ENCODE measurements around the gene STK40. TPM values are rescaled to one million over a fixed set of nuclear protein-coding genes. Genes with fewer than 3 reads are reported as not detected.

STK40 gene
- polyA plus RNA-seq, 3 donors: 40.2 to 65.9 (median 55.8) TPM

DNA sequence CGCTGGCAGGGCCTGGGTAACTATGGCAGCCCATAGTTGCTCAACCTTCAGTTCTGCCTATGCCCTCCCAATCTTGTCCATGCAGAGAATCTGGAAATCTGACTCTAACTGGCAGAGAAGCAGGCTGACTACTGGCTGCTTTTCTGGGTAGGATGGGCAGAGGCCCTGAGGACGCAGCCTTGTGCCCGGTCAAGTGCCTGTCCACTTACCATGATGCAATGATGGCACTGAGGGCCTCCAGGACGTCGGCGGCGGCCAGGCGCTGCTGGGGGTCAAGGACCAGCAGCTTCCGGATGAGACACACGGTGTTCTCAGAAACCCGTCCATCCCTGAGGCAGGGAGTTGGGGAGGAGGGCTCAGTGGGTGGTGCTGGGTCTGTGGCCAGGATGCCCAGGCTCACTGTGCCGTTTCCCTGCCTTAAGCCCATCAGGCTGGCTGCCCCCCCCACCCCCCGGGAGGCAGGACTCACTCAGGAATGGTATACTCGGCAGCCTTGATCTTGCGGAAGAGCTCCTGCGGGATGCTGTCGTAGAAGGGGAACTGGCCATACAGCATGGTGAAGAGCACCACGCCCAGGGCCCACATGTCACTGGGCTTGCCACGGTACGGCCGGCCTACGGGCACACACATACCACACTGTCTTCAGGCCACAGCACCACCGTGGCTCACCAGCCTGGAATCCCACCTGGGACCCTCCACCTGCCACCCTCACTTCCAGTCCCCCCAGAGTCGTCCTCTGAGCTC, 41.9 kb downstream of the STK40 start:
- H3K9me3 ChIP-seq (replicated peaks in 1 of 2; ENCODE audit: control insufficient read depth in 1 of 2, insufficient read depth in 1 of 2, low read length in 2 of 2): no peaks in the 10 kb centered on the region
- H3K9me3 Mint-ChIP-seq: no peaks in the 10 kb centered on the region
- no peak overlapping the region for H3K4me3 ChIP-seq (replicated peaks in 1 of 3; ENCODE audit: low read depth in 2 of 3, low read length in 3 of 3)

DNA sequence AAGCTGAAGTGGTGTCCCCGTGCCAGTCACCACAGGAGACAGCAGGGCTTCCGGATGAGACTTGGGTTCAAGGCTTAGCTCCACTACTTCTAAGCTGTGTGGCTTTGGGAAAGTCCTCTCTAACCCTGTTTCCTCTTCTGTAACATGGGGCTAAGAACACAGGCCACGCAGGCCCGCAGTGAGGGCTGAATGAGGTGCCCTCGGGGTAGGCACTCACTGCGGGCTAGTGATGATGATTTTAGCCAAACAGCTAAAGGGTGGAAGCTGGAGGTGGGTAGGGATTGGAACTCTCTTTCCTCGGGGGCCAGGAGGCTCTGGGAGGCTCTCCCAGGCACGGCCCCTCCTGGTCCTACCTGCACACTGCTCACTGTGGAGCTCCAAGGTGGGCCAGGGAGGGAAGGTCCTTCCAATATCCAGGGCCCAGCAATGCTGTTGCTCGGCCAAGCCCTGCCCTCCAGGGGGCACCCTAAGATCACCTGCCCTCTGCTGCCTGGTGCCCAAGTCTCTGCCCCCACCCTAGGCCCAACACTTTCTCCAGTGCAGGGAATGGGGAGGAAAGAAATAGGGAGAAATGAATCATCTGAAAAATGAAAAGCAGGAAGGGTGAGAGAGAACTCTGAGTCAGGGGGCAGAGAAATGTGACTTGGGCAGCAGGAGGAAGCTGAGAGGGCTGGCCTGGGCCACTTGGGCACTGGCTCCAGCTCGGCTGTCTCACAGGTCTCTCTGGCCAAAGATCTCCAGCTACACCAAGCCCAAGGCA, 43.1 kb downstream of the STK40 start:
- no peak overlapping the region for H3K4me3 Mint-ChIP-seq

More for the DNA sequence above, 41.9 kb downstream of the STK40 start:
- DNase-seq: no peak
- Histone ChIP-seq H2AFZ (ENCODE audit: insufficient read depth, low read depth, low read length, poor library complexity, severe bottlenecking) (no peak overlapping the region), H3K36me3 (replicated peaks in 1 of 2; ENCODE audit: control insufficient read depth in 1 of 2, insufficient read depth in 2 of 2, low read length in 2 of 2) (peaks cover 79 to 91% of the 10 kb centered on the region in 2 donors), H3K79me2 (ENCODE audit: insufficient read depth, low read length) (no peaks in the 10 kb centered on the region), H4K20me1 (ENCODE audit: insufficient read depth, low read length) (peaks cover 73% of the 10 kb centered on the region), H3K27ac (ENCODE audit: low read depth in 1 of 2, low read length in 2 of 2) (peak overlapping the region in 1 of 2 donors; percentile 56), H3K27me3 (ENCODE audit: control insufficient read depth in 2 of 2, insufficient read depth in 2 of 2, low read length in 2 of 2) (no peaks in the 10 kb centered on the region), H3K4me2 (replicated peaks; ENCODE audit: extremely low read depth, low read length, poor library complexity, severe bottlenecking) (no peak overlapping the region), H3K4me1 (ENCODE audit: control insufficient read depth in 1 of 2, insufficient read depth in 2 of 2, low read length in 2 of 2) (peaks cover 7 to 11% of the 10 kb centered on the region in 2 donors), H3K9ac (ENCODE audit: insufficient read depth, low read length, poor library complexity, severe bottlenecking) (no peak overlapping the region)
- WGBS (ENCODE audit: insufficient coverage): 92% methylated on average over 20 of the region's 24 CpGs
- intact Hi-C loops (cut with micrococcal nuclease): loop anchor here (1.0 to 2.0 kb wide), 3 partner anchors 16 to 77 kb away; no protein-coding TSS in a partner anchor
- Mint-ChIP-seq H3K27me3 (ENCODE audit: low read depth in 3 of 3) (no peaks in the 10 kb centered on the region), H3K4me1 (peaks cover 11% of the 10 kb centered on the region), H3K4me3 (no peak overlapping the region), H3K36me3 (peaks cover 72 to 88% of the 10 kb centered on the region in 2 donors), H3K27ac (peak overlapping the region in 3 of 7 donors; percentile 15 to 41 (median 36))
- TF ChIP-seq, protein P1, sequence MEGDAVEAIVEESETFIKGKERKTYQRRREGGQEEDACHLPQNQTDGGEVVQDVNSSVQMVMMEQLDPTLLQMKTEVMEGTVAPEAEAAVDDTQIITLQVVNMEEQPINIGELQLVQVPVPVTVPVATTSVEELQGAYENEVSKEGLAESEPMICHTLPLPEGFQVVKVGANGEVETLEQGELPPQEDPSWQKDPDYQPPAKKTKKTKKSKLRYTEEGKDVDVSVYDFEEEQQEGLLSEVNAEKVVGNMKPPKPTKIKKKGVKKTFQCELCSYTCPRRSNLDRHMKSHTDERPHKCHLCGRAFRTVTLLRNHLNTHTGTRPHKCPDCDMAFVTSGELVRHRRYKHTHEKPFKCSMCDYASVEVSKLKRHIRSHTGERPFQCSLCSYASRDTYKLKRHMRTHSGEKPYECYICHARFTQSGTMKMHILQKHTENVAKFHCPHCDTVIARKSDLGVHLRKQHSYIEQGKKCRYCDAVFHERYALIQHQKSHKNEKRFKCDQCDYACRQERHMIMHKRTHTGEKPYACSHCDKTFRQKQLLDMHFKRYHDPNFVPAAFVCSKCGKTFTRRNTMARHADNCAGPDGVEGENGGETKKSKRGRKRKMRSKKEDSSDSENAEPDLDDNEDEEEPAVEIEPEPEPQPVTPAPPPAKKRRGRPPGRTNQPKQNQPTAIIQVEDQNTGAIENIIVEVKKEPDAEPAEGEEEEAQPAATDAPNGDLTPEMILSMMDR (IDR thresholded peaks at IDR 0.05): no peak

More for the DNA sequence above, 43.1 kb downstream of the STK40 start:
- peaks cover 67 to 79% of the 10 kb centered on the region in 2 donors for H3K36me3 ChIP-seq (replicated peaks in 1 of 2; ENCODE audit: control insufficient read depth in 1 of 2, insufficient read depth in 2 of 2, low read length in 2 of 2)
- peaks cover 61 to 75% of the 10 kb centered on the region in 2 donors for H3K36me3 Mint-ChIP-seq
- peaks cover 0 to 2% (median 0%) of the 10 kb centered on the region in 7 donors for H3K9me3 Mint-ChIP-seq
- H3K4me2 ChIP-seq (replicated peaks; ENCODE audit: extremely low read depth, low read length, poor library complexity, severe bottlenecking): no peak overlapping the region
- no peaks in the 10 kb centered on the region for H3K27me3 Mint-ChIP-seq (ENCODE audit: low read depth in 3 of 3)
- no peaks in the 10 kb centered on the region for H3K9me3 ChIP-seq (replicated peaks in 1 of 2; ENCODE audit: control insufficient read depth in 1 of 2, insufficient read depth in 1 of 2, low read length in 2 of 2)
- TF ChIP-seq, protein P1 (IDR thresholded peaks at IDR 0.05): peak; percentile 75
- H3K27ac Mint-ChIP-seq: peak overlapping the region in 4 of 7 donors; percentile 22 to 84 (median 52)
- H3K27ac ChIP-seq (ENCODE audit: low read depth in 1 of 2, low read length in 2 of 2): peak overlapping the region; percentile 4 to 56
- peaks cover 13 to 16% of the 10 kb centered on the region in 2 donors for H3K4me1 ChIP-seq (ENCODE audit: control insufficient read depth in 1 of 2, insufficient read depth in 2 of 2, low read length in 2 of 2)
- peaks cover 67% of the 10 kb centered on the region for H4K20me1 ChIP-seq (ENCODE audit: insufficient read depth, low read length)
- peaks cover 20% of the 10 kb centered on the region for H3K4me1 Mint-ChIP-seq
- H3K79me2 ChIP-seq (ENCODE audit: insufficient read depth, low read length): no peaks in the 10 kb centered on the region
- H3K27me3 ChIP-seq (ENCODE audit: control insufficient read depth in 2 of 2, insufficient read depth in 2 of 2, low read length in 2 of 2): no peaks in the 10 kb centered on the region
- no peak overlapping the region for H3K9ac ChIP-seq (ENCODE audit: insufficient read depth, low read length, poor library complexity, severe bottlenecking)
- intact Hi-C loops (cut with micrococcal nuclease): loop anchor here (2.0 kb wide), 2 partner anchors 76 to 78 kb away; no protein-coding TSS in a partner anchor
- H3K4me3 ChIP-seq (replicated peaks in 1 of 3; ENCODE audit: low read depth in 2 of 3, low read length in 3 of 3): no peak overlapping the region
- peak; percentile 42 to 67 (median 53) for DNase-seq
- H2AFZ ChIP-seq (ENCODE audit: insufficient read depth, low read depth, low read length, poor library complexity, severe bottlenecking): no peak overlapping the region
- WGBS (ENCODE audit: insufficient coverage): 91% methylated on average over 7 of the region's 10 CpGs

All from CD14-positive monocyte (primary cell).